NOMO-1 treated with dmso at 0.1 percent for 144 hours (cell line): ENCODE data around the gene CADPS.

Source experiments
- DNase-seq: peaks from one replicate; lab custom pipeline; 2025; ENCODE audit not compliant: unreplicated experiment; lab: John Stamatoyannopoulos, UW

Gene CADPS

DNA sequence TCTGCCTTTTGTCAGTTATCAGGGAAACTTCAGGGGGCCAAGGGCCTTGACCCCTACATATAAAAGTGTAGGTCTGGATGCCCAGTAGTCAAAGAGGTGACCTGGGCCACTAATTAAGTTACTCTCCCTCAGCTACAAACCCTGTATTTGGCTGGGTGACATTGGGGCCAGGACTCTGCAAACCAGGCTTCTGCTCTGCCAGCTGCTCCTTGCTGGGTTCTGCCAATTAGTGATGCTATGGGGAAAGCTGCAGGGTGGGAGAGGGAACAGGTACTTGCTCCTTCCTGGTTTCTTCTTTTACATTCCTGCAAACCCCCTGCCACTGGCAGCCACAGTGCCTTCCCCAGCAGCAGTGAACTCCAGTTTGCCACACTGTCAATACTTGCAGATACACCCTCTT, 179.2 kb downstream of the CADPS start:
- no peak for DNase-seq

DNA sequence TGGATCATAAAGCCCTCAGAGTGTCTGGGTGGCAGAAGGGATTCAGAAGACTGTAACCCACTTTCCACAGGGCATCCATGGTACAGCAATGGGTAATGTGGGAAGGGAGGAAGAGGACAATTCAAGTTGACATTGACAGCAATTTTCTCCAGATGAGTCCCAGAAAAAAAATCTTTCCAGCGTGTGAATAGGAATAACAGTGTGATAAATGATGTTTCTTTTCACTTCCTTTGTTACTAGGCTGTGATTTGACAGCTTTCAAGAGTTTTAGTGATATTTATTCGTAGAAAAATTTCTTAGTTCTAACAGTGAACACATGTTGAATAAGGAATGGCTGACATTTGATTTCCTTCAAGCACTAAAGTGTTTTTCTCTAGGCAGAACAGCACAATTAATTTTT, 186.4 kb downstream of the CADPS start:
- no peak for DNase-seq

DNA sequence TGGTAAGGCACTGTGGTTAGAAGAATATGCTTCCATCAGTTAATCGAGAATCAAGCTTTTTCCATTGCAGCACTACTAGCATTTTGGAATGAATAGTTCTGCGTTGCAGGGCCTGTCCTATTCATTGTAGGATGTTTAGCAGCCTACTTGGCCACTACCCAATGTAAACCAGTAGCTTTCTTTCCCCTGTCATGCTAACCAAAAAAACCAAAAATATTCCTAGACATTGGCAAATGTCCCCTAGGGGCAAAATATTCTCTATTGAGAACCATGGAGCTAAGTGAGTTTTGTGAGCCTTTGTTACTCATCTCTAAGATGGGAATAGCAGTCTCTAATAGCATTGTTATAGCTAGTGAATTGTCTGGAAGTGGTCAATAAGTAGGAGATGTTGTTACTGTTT, 187.2 kb downstream of the CADPS start:
- no peak for DNase-seq

DNA sequence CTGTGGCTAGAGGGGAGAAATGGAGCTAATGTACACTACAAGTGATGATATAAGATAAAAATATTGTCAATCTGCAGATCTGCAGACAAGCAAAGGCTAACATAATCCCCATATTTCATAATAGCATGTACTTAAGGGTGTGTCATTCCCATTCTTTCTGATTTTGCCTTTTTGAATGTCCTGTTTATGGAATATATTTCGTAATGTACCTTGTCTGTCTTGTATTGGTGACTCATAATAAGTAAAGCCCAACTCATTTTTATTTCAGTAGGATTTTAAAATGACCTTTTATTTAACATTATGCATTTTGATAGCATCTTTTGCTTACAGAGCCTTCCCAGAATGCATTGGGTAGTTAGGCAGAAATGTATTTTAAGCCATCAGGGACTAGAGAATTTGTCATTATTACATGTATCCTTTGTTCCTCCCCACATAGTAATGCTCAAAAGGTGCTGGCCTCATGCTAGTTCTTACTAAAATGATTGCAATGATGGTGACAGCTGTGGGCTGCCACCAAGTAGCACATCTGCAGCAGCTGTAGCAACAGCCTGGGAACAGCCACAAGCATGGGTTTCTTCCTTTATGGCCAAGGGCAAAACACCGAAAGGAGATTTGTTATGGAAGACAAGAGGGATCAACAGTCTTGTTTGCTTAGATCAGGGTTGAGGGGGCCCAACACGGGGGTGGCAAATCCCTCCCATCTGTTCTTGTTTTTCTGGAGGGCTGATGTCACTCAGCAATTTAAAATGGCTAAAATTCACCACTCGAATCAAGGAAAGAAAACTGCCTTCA, 188.5 kb downstream of the CADPS start:
- DNase-seq = no peak

- no peak for DNase-seq
Observed at GRCh38 chr3:62682826-62683225, 192.4 kb downstream of the CADPS start.

DNA sequence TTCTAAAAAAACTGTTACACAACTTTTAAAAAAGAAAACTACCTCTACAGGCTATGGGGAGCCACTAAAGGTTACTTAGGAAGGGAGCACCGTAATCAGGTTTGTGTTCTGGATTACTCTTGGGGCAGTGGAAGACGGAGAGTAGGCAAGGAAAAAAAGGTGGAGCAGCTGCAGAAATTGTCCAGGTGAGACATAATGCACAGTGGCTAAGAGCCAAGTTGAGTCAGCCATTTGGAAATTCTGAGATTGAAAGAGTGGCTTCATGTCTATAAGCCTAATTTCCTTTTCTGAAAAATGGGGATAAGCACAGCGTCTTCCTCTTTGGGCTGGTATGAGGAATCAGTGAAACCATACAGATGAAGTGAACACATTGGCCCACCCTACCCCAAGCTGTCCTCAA, 195.2 kb downstream of the CADPS start:
- DNase-seq = no peak

GRCh38 chr3:62678841-62679240, 196.4 kb downstream of the CADPS start:
- no peak for DNase-seq

DNA sequence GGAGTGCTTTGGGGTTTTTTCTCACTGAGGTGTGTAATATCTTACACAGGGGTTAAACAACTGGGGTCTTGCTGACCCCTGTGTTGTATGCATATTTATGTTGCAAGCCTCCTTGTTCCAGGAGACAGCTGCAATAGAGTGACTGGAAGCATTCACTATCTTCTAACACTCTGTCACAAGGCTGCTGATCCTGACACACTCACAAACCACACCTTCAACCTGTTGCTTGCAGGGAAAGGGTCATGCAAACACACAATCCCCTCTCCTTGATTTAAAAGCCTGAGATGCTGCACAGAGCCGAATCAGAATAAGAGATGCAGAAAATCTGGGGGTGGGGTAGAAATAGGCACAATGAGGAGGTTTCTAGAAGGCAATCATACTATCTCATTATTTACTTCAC, 197.3 kb downstream of the CADPS start:
- no peak for DNase-seq

- no peak for DNase-seq
Observed at GRCh38 chr3:62676689-62677271, 198.4 kb downstream of the CADPS start.

DNA sequence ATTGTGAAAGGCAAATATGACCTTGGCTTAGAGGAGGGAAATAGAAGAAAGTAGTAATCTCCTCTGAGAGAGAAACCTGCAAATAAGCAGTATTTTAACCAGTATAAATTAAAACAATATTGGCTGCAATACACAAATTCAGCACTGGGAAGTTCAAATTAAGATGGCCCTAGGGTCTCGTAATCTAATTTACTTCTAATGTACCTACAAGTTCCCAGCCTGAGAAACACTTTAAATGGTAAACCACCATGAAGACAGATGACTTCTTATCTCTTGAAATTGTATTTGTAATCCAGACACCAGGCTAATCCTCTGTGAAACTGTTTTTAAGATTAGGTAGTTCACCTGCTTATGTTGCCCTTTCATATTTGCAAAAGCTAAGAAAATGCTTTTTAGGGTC, 199.7 kb downstream of the CADPS start:
- DNase-seq = no peak

- no peak for DNase-seq
Observed at GRCh38 chr3:62672988-62673313, 202.3 kb downstream of the CADPS start.

- DNase-seq = no peak
Observed at GRCh38 chr3:62672270-62672987, 202.8 kb downstream of the CADPS start.

DNA sequence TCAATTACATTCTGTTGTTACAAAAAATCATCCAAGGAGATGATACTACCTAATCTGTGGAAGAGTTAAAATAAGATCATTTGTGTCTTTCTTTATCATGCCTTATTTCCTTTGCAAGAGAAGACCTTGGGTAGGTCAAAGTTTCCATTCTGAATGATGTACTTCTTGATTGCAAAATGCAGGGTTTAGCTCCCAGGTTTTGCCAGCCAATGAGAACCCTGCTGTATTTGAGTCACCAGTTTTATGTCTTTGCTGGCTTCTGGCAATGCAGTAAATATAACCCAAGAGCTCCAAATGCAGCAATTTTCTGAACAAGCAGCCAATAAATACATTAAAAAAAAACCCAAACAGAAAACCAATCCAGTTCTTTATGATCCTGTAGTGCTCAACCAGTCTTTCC, 204.9 kb downstream of the CADPS start:
- no peak for DNase-seq

- DNase-seq = no peak
Observed at GRCh38 chr3:62669161-62669560, 206.1 kb downstream of the CADPS start.

DNA sequence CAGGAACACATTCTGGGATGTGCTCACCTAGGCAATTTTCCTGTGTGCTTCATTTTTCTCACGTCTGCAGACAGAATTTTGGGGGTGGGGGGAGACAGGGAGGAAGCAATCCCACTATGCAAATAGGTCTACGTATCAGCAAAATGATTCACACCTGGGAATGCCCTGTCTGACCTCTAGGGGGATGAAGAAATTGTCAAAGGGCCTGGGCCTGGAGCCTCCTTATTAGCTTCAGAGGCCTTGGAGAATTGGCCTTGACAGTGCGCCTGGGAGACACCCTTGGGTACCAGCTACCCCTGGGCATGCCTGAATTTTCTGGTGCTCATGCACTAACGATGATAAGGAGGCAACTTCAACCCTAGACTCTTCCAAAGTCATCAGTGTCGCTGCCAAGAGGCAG, 207.5 kb downstream of the CADPS start:
- DNase-seq = no peak

DNA sequence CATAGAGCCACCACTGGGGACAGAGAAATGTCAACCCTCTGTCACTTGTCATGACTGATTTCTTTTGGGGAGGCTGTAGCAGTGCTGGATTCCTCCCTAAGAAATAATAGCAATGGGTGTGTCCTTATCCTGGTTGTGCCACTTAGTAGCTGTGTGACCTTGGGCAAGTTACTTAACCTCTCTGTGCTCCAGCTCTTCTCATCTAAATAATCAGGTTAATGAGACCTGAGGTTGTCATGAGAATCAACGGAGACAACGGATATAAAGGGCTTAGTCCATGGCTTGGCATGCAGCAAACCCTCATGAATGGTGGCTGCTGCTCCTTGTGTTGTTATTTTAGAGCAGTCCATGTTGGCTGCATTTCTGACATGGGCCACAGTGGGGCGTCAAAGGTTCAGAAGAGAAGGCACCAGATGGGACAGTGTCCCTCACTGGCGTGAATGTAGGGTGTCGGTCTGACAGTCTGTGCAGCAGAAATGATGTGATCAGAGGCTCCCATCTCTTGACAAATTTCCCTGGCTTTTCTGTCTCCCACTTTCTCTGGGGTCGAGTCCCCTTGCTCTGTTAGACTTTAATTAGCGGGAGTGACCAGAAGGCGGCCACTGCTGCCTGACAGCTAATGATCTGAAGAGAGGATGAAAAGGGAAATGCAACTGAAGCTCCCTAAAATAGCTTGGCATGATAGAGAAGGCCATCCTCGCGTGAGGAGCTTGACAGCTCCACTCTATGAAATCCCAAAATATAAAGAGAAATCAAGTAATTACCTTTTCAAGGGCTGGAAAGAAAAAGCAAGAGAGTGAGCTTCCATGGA, 209.4 kb downstream of the CADPS start:
- DNase-seq = peak; percentile 1

GRCh38 chr3:62662677-62663076, 212.5 kb downstream of the CADPS start:
- DNase-seq = no peak

GRCh38 chr3:62659660-62660059, 215.6 kb downstream of the CADPS start:
- no peak for DNase-seq

DNA sequence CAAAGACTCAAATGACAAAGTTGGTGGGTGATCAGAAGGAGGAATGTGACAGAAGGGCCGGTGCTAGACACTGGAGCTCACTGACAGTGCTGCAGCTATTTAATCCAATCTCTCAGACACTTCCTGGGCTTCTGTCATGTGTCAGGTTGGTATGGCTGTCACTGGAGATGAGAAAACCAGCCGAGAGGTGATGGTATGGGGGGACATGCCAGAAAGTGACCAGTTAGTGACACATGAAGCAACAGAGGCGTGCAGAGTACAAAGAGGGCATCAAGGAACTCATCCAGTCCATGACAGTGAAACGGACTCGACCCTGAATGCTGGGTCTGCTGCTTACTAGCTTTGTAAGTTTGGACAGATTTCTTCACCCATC, 219.5 kb downstream of the CADPS start:
- no peak for DNase-seq

DNA sequence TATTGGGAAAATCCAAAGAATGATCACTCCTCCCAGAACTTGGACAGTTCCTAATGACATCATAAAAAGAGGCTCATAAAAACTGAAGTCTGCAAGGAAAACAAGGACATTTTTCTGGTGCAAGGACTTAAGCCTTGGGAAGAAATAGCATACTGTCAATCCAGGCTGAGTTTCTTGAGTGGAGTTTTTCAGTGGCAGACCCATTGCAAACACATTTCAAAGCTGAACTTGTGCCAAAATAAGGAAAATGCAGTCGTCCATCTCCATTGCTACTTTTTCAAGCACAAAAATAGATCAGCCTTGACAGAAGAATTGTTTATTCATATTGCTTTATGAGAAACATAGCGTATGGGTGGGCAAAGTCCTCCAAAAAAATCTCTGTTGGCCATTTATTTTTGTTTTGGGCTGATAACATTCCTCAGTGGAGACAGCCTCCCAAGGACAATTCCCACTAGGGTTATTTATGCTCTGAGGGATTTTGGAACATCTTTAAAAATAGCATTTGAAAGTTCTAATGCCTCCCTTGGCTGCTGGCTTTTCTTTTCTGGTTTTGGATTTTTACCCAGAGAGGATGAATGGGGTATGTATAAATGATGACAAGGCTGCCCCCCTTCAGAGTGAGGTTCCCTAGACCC, 220.0 kb downstream of the CADPS start:
- no peak for DNase-seq

DNA sequence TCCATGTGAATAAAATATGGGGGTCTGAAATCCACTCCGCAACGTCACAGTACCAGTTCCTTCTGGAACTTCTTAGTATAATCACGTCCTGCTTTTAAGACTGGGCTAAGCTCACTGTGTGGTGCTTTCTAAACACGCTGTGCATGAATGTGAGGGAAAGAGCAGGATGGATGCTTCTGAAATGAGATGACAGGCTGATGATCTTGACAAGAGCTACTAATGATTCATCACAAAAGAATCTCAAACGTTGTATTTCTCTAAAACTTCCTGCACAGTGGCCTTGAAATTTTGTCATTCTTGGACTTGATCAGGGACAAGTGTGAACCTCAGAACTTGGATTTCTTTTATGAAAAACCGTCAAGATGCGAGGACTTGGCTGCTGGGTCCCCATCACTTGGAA, 221.4 kb downstream of the CADPS start:
- DNase-seq = no peak
